Smooth muscle cell (in vitro differentiated cells): Measurements from ENCODE around the gene LRRC53. TPM values are rescaled to one million over a fixed set of nuclear protein-coding genes. Genes with fewer than 3 reads are reported as not detected.

Source experiments
- DNase-seq: peaks from one replicate; lab custom pipeline; 2025; ENCODE audit not compliant: unreplicated experiment; lab: John Stamatoyannopoulos, UW
- H2AFZ ChIP-seq: fragments of 200-600 bp; sonication (generic); 2 replicates; pipeline ENCODE4 v1.6.0; 2016; ENCODE audit warnings: antibody characterized with exemption, low read depth, mild to moderate bottlenecking
- H3F3A ChIP-seq: fragments of 200-600 bp; sonication (generic); 2 replicates; pipeline ENCODE4 v1.6.0; 2017; ENCODE audit warnings: antibody characterized with exemption, low read depth
- H3K27ac ChIP-seq: fragments of 200-600 bp; sonication (generic); 2 replicates; pipeline ENCODE4 v1.5.1; 2016; ENCODE audit warnings: low read depth, mild to moderate bottlenecking
- H3K27me3 ChIP-seq: fragments of 200-600 bp; sonication (generic); 2 replicates; pipeline ENCODE4 v1.6.1; 2016; ENCODE audit warnings: low read depth, mild to moderate bottlenecking
- H3K36me3 ChIP-seq: fragments of 200-600 bp; sonication (generic); 2 replicates; pipeline ENCODE4 v1.5.1; 2016; ENCODE audit warnings: low read depth
- H3K4me1 ChIP-seq: fragments of 200-600 bp; sonication (generic); 2 replicates; pipeline ENCODE4 v1.5.1; 2016; ENCODE audit warnings: low read depth
- H3K4me2 ChIP-seq: fragments of 200-600 bp; sonication (generic); 2 replicates; pipeline ENCODE4 v1.6.0; 2016; ENCODE audit warnings: mild to moderate bottlenecking
- H3K4me3 ChIP-seq: fragments of 200-600 bp; sonication (generic); 2 replicates; pipeline ENCODE4 v1.5.1; 2016; ENCODE audit warnings: mild to moderate bottlenecking
- H3K79me2 ChIP-seq: fragments of 200-600 bp; sonication (generic); 2 replicates; pipeline ENCODE4 v1.6.0; 2016; ENCODE audit warnings: low read depth, mild to moderate bottlenecking
- H3K9ac ChIP-seq: fragments of 200-600 bp; sonication (generic); 2 replicates; pipeline ENCODE4 v1.6.0; 2016; ENCODE audit warnings: low read depth
- H3K9me3 ChIP-seq: fragments of 200-600 bp; sonication (generic); replicated peaks from 2 replicates; pipeline ENCODE4 v1.5.1; 2016; ENCODE audit warnings: low read depth
- H4K20me1 ChIP-seq: fragments of 200-600 bp; sonication (generic); 2 replicates; pipeline ENCODE4 v1.6.0; 2016; ENCODE audit warnings: low read depth
- WGBS: methylation state at CpG from one replicate; pipeline ENCODE4 v1.1.7; 2016; ENCODE audit warnings: low lambda C conversion rate; 5-methylcytosine and 5-hydroxymethylcytosine counted together
- polyA plus RNA-seq: library from polyadenylated mRNA; unstranded; fragments of >200 nt; fragmentation: Nextera tagmentation; extraction: Ambion mirVana; gene quantifications from 2 replicates; pipeline ENCODE4 v1.2.1, GENCODE V29; 2016
- total RNA-seq: library from RNA; depleted of rRNA; stranded (reverse); fragments of >200 nt; gene quantifications from 2 replicates; pipeline ENCODE4 v1.2.3, GENCODE V29; 2014
- TF ChIP-seq, protein P1 (sequence below): fragments of 200-600 bp; sonication (generic); IDR thresholded peaks from 2 replicates; pipeline ENCODE4 v1.5.1; 2017; ENCODE audit warnings: borderline replicate concordance, mild to moderate bottlenecking, antibody characterized with exemption; ENCODE audit not compliant: insufficient read depth, poor library complexity, severe bottlenecking

Gene LRRC53
- total and polyA plus RNA-seq, 2 experiments from 2014 or later: not detected

DNA sequence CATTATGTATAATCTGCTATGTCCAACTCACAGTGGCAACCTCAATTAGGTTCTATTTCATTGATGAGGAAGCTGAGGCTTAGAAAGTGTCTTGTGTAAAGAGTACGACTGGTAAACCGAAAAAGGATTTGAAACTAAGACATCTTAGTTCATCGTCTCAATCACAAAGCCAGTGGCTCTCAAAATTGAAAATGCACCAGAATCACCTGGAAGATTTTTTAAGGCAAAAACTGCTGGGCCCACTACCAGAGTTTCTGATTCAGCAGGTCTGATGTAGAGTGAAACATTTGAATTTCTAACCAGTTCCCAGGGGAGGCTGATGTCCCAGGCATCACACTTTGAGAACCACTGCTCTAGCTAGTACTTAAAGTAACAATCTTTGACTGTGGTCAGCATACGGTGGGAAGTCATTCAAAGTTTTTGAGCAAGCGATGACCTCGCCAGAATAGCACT, 5.2 kb upstream of the LRRC53 start:
- Histone ChIP-seq H3K27me3 (no peaks in the 10 kb centered on the region), H3F3A (peaks cover 11% of the 10 kb centered on the region), H2AFZ (no peak overlapping the region), H3K4me1 (no peaks in the 10 kb centered on the region), H4K20me1 (no peaks in the 10 kb centered on the region), H3K9ac (no peak overlapping the region), H3K4me2 (no peak overlapping the region), H3K9me3 (no peaks in the 10 kb centered on the region), H3K27ac (no peak overlapping the region), H3K4me3 (no peak overlapping the region), H3K79me2 (no peaks in the 10 kb centered on the region), H3K36me3 (no peaks in the 10 kb centered on the region)
- DNase-seq: no peak
- TF ChIP-seq, protein P1, sequence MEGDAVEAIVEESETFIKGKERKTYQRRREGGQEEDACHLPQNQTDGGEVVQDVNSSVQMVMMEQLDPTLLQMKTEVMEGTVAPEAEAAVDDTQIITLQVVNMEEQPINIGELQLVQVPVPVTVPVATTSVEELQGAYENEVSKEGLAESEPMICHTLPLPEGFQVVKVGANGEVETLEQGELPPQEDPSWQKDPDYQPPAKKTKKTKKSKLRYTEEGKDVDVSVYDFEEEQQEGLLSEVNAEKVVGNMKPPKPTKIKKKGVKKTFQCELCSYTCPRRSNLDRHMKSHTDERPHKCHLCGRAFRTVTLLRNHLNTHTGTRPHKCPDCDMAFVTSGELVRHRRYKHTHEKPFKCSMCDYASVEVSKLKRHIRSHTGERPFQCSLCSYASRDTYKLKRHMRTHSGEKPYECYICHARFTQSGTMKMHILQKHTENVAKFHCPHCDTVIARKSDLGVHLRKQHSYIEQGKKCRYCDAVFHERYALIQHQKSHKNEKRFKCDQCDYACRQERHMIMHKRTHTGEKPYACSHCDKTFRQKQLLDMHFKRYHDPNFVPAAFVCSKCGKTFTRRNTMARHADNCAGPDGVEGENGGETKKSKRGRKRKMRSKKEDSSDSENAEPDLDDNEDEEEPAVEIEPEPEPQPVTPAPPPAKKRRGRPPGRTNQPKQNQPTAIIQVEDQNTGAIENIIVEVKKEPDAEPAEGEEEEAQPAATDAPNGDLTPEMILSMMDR: no peak
- 82% methylated on average over 6 of the region's 6 CpGs for WGBS

DNA sequence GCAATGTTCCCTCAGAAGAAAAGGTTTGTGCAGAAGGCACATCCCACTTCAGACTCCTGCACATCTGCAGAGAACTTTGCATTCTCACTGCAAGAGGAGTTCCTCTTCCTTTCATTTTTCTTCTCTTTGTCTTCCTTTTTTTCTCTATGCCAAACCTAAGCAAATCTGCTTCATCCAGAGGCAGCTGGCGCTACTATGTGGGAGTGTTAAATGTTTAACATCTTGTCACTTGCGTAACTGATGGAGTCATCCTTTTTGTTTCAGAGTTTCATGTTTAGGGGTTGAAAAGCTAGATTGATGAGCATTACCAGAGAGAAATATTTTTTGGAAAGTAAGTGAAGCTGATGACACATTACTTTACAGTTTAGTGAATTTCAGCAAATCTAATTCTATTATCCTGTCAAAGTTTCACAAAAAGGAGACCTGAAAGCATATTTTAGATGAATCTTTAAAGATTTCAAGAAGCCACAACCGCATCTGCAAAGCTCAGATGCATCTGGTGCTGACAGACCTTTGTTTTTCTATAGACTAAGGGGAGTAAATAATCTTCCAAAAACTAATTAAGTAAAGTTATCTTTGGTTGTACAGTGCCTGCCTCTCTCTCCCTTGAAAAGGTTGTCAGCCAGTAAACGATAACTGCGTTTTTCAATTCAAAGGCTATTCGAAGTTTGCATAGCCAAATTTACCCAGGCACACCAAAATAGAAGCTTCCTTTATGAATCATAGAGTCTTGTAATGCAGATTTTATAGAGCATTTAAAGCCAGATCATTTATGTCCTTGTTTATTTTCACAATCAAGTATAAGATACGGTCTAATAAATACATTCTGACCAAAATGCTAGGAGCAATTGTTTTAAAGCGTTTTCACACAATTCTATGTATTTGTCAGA, 1.2 kb upstream of the LRRC53 start:
- H3K36me3 ChIP-seq: no peaks in the 10 kb centered on the region
- peaks cover 11% of the 10 kb centered on the region for H3F3A ChIP-seq
- no peaks in the 10 kb centered on the region for H3K79me2 ChIP-seq
- no peak for DNase-seq
- 62% methylated on average over 8 of the region's 8 CpGs for WGBS
- no peaks in the 10 kb centered on the region for H3K27me3 ChIP-seq
- TF ChIP-seq, protein P1: no peak
- H3K27ac ChIP-seq: no peak overlapping the region
- no peaks in the 10 kb centered on the region for H4K20me1 ChIP-seq
- H2AFZ ChIP-seq: no peak overlapping the region
- H3K4me3 ChIP-seq: no peak overlapping the region
- H3K9me3 ChIP-seq: no peaks in the 10 kb centered on the region
- peak overlapping the region; percentile 3 for H3K4me2 ChIP-seq
- no peak overlapping the region for H3K9ac ChIP-seq
- peaks cover 3% of the 10 kb centered on the region for H3K4me1 ChIP-seq

DNA sequence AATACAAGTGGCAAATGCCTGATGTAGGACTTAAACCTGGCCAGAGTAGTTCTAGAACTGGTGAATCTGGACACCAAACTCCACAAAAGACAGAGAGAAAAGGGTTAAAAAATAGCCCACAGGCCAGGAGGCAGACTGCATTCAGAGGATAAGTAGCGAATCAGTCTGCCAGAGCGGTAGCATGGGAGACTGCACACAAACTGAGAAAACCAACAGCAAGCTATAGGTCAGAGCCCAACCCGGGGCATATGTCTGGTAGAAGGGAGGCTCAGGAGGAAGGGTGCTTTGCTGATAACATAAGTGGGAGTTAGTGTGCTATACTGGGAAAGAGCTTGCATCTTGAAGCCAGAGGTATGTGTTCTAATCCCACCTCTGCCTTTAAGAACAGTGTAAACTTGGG, 4.0 kb downstream of the LRRC53 start:
- 18% methylated on average over 3 of the region's 3 CpGs for WGBS
- TF ChIP-seq, protein P1: no peak
- H3K4me3 ChIP-seq: no peak overlapping the region

More for the DNA sequence above, 4.0 kb downstream of the LRRC53 start:
- Histone ChIP-seq H3K4me1 (peaks cover 37% of the 10 kb centered on the region), H2AFZ (no peak overlapping the region), H4K20me1 (no peaks in the 10 kb centered on the region), H3K27ac (no peak overlapping the region), H3F3A (peaks cover 3% of the 10 kb centered on the region), H3K4me2 (no peak overlapping the region), H3K79me2 (no peaks in the 10 kb centered on the region), H3K27me3 (no peaks in the 10 kb centered on the region), H3K9me3 (no peaks in the 10 kb centered on the region), H3K9ac (no peak overlapping the region), H3K36me3 (no peaks in the 10 kb centered on the region)
- DNase-seq: no peak
